Measurements from ENCODE around the gene SH3BP2.

SH3BP2 gene

DNA sequence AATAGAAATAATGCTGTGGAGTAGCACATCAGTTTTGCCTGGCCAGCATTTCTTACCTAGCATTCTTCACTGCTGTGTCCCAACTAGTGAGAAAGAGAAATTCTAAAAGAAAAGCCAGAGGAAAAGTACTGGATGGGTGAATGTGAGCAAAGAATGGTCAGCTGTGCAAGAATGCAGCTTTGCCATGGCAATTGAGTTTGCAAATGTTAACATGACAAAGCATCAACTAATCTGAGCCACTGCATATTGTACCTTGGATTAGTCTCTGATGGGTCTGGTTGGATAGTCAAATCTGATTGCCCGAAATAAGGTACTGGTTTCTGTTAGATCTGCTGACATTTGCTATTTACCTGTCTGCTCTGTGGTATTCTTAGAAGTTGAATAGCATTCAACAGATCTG lies 89.5 kb downstream of the SH3BP2 start:
- DNase-seq = no peak

DNA sequence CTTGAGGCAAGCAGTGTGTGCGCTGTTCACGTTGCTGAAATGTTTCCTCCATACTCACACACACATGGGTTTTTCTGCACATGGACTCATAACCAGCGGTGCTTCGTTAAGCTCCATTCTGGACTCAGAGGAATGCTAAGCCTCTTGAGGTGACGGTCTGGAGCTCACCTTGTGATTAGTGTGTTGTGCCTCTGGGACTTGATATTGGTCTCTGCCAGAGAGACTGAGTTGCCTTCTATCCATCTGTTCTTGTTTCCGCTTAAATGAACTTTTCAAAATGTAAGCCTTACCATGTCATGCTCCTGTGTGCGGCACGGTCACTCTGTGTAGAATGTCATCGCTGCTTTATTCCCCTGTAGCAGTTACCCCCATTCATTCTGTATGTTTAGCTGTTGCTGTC lies 93.3 kb downstream of the SH3BP2 start:
- no peak for DNase-seq

DNA sequence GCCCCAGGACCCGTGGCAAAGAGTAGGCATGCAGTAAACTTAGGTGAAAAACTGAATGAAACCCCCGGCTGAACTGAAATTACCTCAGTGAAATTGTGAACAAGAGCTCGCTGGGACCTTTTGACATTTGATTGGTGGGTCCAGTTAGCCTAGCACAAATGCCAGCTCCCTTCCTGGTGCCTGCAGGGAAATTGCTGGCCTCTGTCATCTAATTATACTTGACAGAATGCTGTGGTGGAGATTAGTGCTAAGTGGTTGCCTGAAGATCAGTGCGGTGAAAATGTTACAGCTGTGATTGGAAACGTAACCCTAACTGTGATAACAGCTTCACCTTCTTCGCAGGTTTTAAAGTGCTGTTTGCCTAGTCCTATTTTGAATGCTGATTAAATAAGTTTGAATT lies 93.7 kb downstream of the SH3BP2 start:
- DNase-seq = no peak

DNA sequence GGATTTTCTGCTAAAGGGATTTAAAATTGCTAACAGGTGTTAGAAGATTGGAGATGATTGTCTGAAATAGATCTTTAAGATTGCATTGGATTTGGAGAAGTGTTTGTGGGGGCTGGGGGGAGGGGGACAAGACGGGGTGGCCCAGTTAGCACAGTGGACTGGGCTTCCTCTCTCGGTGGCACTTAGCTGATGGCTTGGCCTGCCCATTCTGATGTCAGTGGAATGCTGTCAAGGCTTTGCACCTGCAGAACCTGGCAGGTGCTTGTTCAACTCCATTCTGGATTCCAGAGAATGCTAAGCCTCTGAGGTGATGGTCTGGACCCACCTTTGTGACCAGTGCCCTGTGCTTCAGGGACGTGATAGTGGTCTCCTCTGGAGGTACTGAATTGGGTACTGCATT lies 94.5 kb downstream of the SH3BP2 start:
- no peak for DNase-seq

DNA sequence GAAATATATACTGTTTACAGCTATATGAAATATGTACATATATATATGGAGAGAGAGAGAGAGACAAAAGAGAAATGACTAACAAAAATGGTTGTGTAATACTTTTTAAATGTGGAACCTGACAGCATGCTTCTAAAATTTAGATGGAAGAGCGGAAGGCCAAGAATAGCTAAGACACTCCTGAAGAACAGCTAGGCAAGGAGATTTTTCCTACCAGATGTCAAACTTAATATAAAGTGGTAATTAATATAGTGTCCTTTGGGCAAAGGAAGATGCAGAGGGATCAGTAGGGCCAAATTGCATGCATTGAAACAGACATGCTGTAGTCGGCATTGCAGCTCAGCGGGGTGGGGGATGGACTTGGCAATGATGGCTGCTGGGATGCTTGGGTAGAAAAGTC lies 96.0 kb downstream of the SH3BP2 start:
- DNase-seq = no peak

Data from stimulated activated CD4-positive, alpha-beta T cell treated with anti-CD3 and anti-CD28 coated beads, Interleukin-2, amount 100 ng/mL, for 24 hours (primary cell).